ENCODE results near the gene LYZL2.
"Not testable (repeated sequence)": the region's sequence is repeated elsewhere in the genome, so short reads cannot be mapped to it uniquely, and the experiment has no call there.

Gene LYZL2
- 0 to 0.13 (median 0) reads per million in 18 experiments for total RNA-seq

- DNase-seq: no peak
Observed at GRCh38 chr10:30629653-30630052, at the start of gene LYZL2. TSS of gene LYZL2 (minus strand) at chr10:30629753. CDS start at chr10:30626915, 2,838 bp downstream.

- not testable (repeated sequence) for DNase-seq
Observed at GRCh38 chr10:30677616-30678015, 48.1 kb upstream of the LYZL2 start.

- DNase-seq: not testable (repeated sequence)
Observed at GRCh38 chr10:30677146-30677545, 47.6 kb upstream of the LYZL2 start.

GRCh38 chr10:30675791-30676718 is 46.5 kb upstream of the LYZL2 start:
- DNase-seq: no peak

GRCh38 chr10:30674796-30675195 is 45.2 kb upstream of the LYZL2 start:
- no peak for DNase-seq

GRCh38 chr10:30673262-30673661 is 43.7 kb upstream of the LYZL2 start:
- not testable (repeated sequence) for DNase-seq

- not testable (repeated sequence) for DNase-seq
Observed at GRCh38 chr10:30672338-30672737, 42.8 kb upstream of the LYZL2 start.

GRCh38 chr10:30671026-30671616 is 41.6 kb upstream of the LYZL2 start:
- peak; percentile 63 to 75 for DNase-seq

- not testable (repeated sequence) for DNase-seq
Observed at GRCh38 chr10:30667982-30668381, 38.4 kb upstream of the LYZL2 start.

- not testable (repeated sequence) for DNase-seq
Observed at GRCh38 chr10:30663403-30663802, 33.9 kb upstream of the LYZL2 start.

GRCh38 chr10:30662814-30663213 is 33.3 kb upstream of the LYZL2 start:
- peak; percentile 63 to 71 for DNase-seq

- DNase-seq: not testable (repeated sequence)
Observed at GRCh38 chr10:30660314-30660713, 30.8 kb upstream of the LYZL2 start.

- DNase-seq: no peak
Observed at GRCh38 chr10:30656233-30656632, 26.7 kb upstream of the LYZL2 start.

- DNase-seq: not testable (repeated sequence)
Observed at GRCh38 chr10:30655001-30655400, 25.4 kb upstream of the LYZL2 start.

- DNase-seq: peak; percentile 89 to 96
Observed at GRCh38 chr10:30651470-30652397, 22.2 kb upstream of the LYZL2 start.

GRCh38 chr10:30647089-30647488 is 17.5 kb upstream of the LYZL2 start:
- no peak for DNase-seq

- no peak for DNase-seq
Observed at GRCh38 chr10:30645340-30645827, 15.8 kb upstream of the LYZL2 start.

- not testable (repeated sequence) for DNase-seq
Observed at GRCh38 chr10:30644408-30644861, 14.9 kb upstream of the LYZL2 start.

- not testable (repeated sequence) for DNase-seq
Observed at GRCh38 chr10:30643557-30644199, 14.1 kb upstream of the LYZL2 start.

- not testable (repeated sequence) for DNase-seq
Observed at GRCh38 chr10:30642856-30643255, 13.3 kb upstream of the LYZL2 start.

GRCh38 chr10:30639946-30640786 is 10.6 kb upstream of the LYZL2 start:
- DNase-seq: peak; percentile 61 to 69
